WTC11 (cell line): ENCODE measurements around the gene GLYATL3. TPM values are rescaled to one million over a fixed set of nuclear protein-coding genes. Genes with fewer than 3 reads are reported as not detected.
A peak's percentile ranks its signal among the peaks of the same experiment; 100 is the strongest.

ENCODE experiments used
- ATAC-seq: fragments of 200-7000 bp; cut with Tn5 transposase; 2 replicates; pipeline ENCODE4 v1.10.0; 2021; ENCODE audit warnings: mild to moderate bottlenecking, moderate library complexity
- CTCF ChIA-PET: fragments of 300-600 bp; sonication (Branson Sonifier 250); formaldehyde crosslinking; loops from one replicate; lab custom pipeline; 2021; ENCODE audit warnings: antibody characterized with exemption; lab: Charles Lee
- POLR2A ChIA-PET: fragments of 350-600 bp; sonication (Branson Sonifier 250); formaldehyde crosslinking; loops from one replicate; lab custom pipeline; 2021; ENCODE audit warnings: antibody characterized with exemption; lab: Charles Lee
- DNase-seq: peaks from one replicate; pipeline ENCODE4 v3.0.0; 2021; ENCODE audit warnings: low spot score
- H3K27ac Mint-ChIP-seq: 2 replicates; pipeline ENCODE4 v1.8.0; 2021; ENCODE audit warnings: mixed read lengths
- H3K27me3 Mint-ChIP-seq: 2 replicates; pipeline ENCODE4 v1.8.0; 2021; ENCODE audit warnings: low read depth, mild to moderate bottlenecking, moderate library complexity, mixed read lengths
- H3K36me3 Mint-ChIP-seq: 2 replicates; pipeline ENCODE4 v1.8.0; 2021; ENCODE audit warnings: mixed read lengths
- H3K4me1 Mint-ChIP-seq: 2 replicates; pipeline ENCODE4 v1.8.0; 2022; ENCODE audit warnings: mixed read lengths
- H3K4me3 Mint-ChIP-seq: 2 replicates; pipeline ENCODE4 v1.8.0; 2021; ENCODE audit warnings: mild to moderate bottlenecking, moderate library complexity, mixed read lengths
- H3K9me3 Mint-ChIP-seq: 2 replicates; pipeline ENCODE4 v1.8.0; 2021; ENCODE audit warnings: mixed read lengths
- AR ChIP-seq: fragments of 250-450 bp; sonication (Bioruptor Pico); IDR thresholded peaks from 2 replicates; pipeline ENCODE4 v1.9.0; 2021; ENCODE audit warnings: mild to moderate bottlenecking
- ATF1 ChIP-seq: sonication (generic); formaldehyde crosslinking; IDR thresholded peaks from 2 replicates; pipeline ENCODE4 v1.8.1; 2023; ENCODE audit warnings: mild to moderate bottlenecking, moderate library complexity, missing genetic modification reagents
- ETV6 ChIP-seq: sonication (generic); formaldehyde crosslinking; IDR thresholded peaks from 2 replicates; pipeline ENCODE4 v1.8.1; 2022; ENCODE audit warnings: mild to moderate bottlenecking, missing genetic modification reagents
- IRF2 ChIP-seq: sonication (generic); formaldehyde crosslinking; IDR thresholded peaks from 2 replicates; pipeline ENCODE4 v1.8.0; 2022; ENCODE audit warnings: low read depth, missing genetic modification reagents, borderline replicate concordance
- JAZF1 ChIP-seq: fragments of 250-450 bp; sonication (Bioruptor Pico); IDR thresholded peaks from 2 replicates; pipeline ENCODE4 v1.9.0; 2021; ENCODE audit warnings: moderate library complexity, mild to moderate bottlenecking, inconsistent platforms
- MXD4 ChIP-seq: fragments of 250-450 bp; sonication (Bioruptor Pico); IDR thresholded peaks from 2 replicates; pipeline ENCODE4 v1.8.0; 2021; ENCODE audit warnings: mild to moderate bottlenecking, moderate library complexity, borderline replicate concordance
- NR3C1 ChIP-seq: sonication (generic); formaldehyde crosslinking; conservative IDR thresholded peaks from 2 replicates; pipeline ENCODE4 v1.8.1; 2023; ENCODE audit warnings: low read depth, mild to moderate bottlenecking, missing genetic modification reagents
- RELA ChIP-seq: sonication (generic); formaldehyde crosslinking; IDR thresholded peaks from 2 replicates; pipeline ENCODE4 v1.8.1; 2022; ENCODE audit warnings: missing genetic modification reagents, mild to moderate bottlenecking, borderline replicate concordance
- SMAD3 ChIP-seq: sonication (generic); formaldehyde crosslinking; IDR thresholded peaks from 2 replicates; pipeline ENCODE4 v1.8.0; 2022; ENCODE audit warnings: missing genetic modification reagents, mild to moderate bottlenecking, borderline replicate concordance
- STAT6 ChIP-seq: sonication (generic); formaldehyde crosslinking; conservative IDR thresholded peaks from 2 replicates; pipeline ENCODE4 v1.8.1; 2023; ENCODE audit warnings: mild to moderate bottlenecking, low read depth, missing genetic modification reagents, moderate library complexity
- USF2 ChIP-seq: sonication (generic); formaldehyde crosslinking; IDR thresholded peaks from 2 replicates; pipeline ENCODE4 v1.8.1; 2023; ENCODE audit warnings: mild to moderate bottlenecking, missing genetic modification reagents, moderate library complexity
- ZBTB21 ChIP-seq: sonication (generic); formaldehyde crosslinking; IDR thresholded peaks from 2 replicates; pipeline ENCODE4 v1.8.1; 2023; ENCODE audit warnings: mild to moderate bottlenecking, missing genetic modification reagents, borderline replicate concordance
- ZNF281 ChIP-seq: sonication (generic); formaldehyde crosslinking; IDR thresholded peaks from 2 replicates; pipeline ENCODE4 v1.8.0; 2023; ENCODE audit warnings: mild to moderate bottlenecking, missing genetic modification reagents
- ZNF317 ChIP-seq: sonication (generic); formaldehyde crosslinking; IDR thresholded peaks from 2 replicates; pipeline ENCODE4 v1.8.1; 2023; ENCODE audit warnings: low read depth, mild to moderate bottlenecking, moderate library complexity, missing genetic modification reagents, borderline replicate concordance
- ZNF396 ChIP-seq: fragments of 250-450 bp; sonication (Bioruptor Pico); IDR thresholded peaks from 2 replicates; pipeline ENCODE4 v1.8.0; 2021; ENCODE audit warnings: mild to moderate bottlenecking, moderate library complexity, borderline replicate concordance
- total RNA-seq: library from RNA; stranded (reverse); gene quantifications from 3 replicates; pipeline ENCODE4 v1.2.3, GENCODE V29; 2021
- TF ChIP-seq, protein P1 (sequence below): fragments of 200-600 bp; IDR thresholded peaks from 2 replicates; pipeline ENCODE4 v1.8.0; 2022; ENCODE audit warnings: antibody characterized with exemption
- TF ChIP-seq, protein P2 (sequence below): sonication (generic); formaldehyde crosslinking; IDR thresholded peaks from 2 replicates; pipeline ENCODE4 v1.8.1; 2022; ENCODE audit warnings: missing genetic modification reagents, borderline replicate concordance

GLYATL3 gene
- total RNA-seq, 1 experiment from 2014 or later = not detected

GRCh38 chr6:49530141-49530776, 30.5 kb downstream of the GLYATL3 start:
- ATAC-seq (peak; percentile 43; the same call in 1 of the 2 replicates), DNase-seq (no peak)
- TF ChIP-seq IRF2 (CRISPR knock-in tag) (no peak), MXD4 (CRISPR knock-in tag) (no peak), NR3C1 (no peak), ATF1 (CRISPR knock-in tag) (no peak)
- TF ChIP-seq, all 79 proteins: peak for 0
- POLR2A ChIA-PET = no interaction called here
- Mint-ChIP-seq H3K4me1 (peaks cover 11% of the 10 kb centered on the region), H3K27me3 (no peaks in the 10 kb centered on the region), H3K9me3 (peaks cover 6% of the 10 kb centered on the region; the same call in 1 of the 2 replicates), H3K36me3 (no peaks in the 10 kb centered on the region), H3K4me3 (no peak overlapping the region), H3K27ac (no peak overlapping the region)
- CTCF ChIA-PET = interaction anchor here (3.9 kb wide), 1 partner anchor 77 kb away, joined by 33 read pairs; no protein-coding TSS in a partner anchor

DNA sequence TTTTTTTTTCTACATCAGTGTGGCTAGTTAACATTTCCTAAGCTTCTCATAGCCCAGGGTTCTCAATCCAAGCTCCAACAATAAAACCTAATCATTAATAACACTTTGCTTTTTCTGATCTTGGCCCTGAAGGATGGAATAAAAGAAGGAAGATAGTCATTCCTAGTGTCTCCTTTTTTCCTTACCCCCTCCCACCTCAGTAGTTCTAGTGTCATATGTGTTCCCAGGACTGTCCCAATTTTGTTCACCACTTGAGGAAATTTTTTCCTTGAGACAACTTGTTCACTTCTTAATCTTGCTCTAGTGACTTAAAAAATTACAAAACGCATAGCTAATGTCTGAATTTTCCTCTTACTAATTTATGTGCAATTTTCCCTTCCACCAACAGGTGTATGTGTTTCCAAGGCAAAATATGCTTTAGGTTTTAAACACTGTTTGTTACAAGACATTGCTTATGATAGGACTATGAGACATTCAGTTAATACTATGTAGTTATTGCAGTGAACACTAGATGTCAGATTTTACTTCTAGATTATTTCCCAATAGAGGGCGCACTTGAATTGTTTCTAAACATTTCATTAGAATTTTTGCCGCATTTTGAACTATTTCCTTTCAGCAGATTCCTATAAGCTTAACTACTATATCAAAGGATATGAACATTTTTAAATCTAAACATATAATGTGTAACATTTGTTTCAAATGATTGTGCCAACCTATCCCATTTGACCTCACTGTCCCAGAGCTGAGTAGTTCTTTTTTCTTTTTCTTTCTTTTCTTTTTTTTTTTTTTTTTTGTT, 32.2 kb downstream of the GLYATL3 start:
- H3K27me3 Mint-ChIP-seq = no peaks in the 10 kb centered on the region
- H3K9me3 Mint-ChIP-seq = peaks cover 6% of the 10 kb centered on the region; the same call in 1 of the 2 replicates
- DNase-seq (no peak), ATAC-seq (peak; percentile 72)
- H3K4me1 Mint-ChIP-seq = peaks cover 5% of the 10 kb centered on the region
- no peaks in the 10 kb centered on the region for H3K36me3 Mint-ChIP-seq
- H3K27ac Mint-ChIP-seq = no peak overlapping the region
- ChIA-PET POLR2A (interaction anchor here (0.6 to 0.7 kb wide), 2 partner anchors 11 to 278 kb away, joined by 3 to 4 read pairs; no protein-coding TSS in a partner anchor), CTCF (interaction anchor here (0.6 to 3.9 kb wide), 20 partner anchors 10 to 1935 kb away, joined by 3 to 33 read pairs (median 5); partner anchors contain the start of gene C6orf141)
- peak overlapping the region; percentile 32 for H3K4me3 Mint-ChIP-seq
- no peak for TF ChIP-seq ZNF396 (CRISPR knock-in tag)
- TF ChIP-seq SMAD3 (CRISPR knock-in tag) = no peak
- TF ChIP-seq STAT6 (CRISPR knock-in tag) = no peak
- TF ChIP-seq ZNF317 (CRISPR knock-in tag) = no peak
- TF ChIP-seq AR = no peak
- TF ChIP-seq, protein P1, sequence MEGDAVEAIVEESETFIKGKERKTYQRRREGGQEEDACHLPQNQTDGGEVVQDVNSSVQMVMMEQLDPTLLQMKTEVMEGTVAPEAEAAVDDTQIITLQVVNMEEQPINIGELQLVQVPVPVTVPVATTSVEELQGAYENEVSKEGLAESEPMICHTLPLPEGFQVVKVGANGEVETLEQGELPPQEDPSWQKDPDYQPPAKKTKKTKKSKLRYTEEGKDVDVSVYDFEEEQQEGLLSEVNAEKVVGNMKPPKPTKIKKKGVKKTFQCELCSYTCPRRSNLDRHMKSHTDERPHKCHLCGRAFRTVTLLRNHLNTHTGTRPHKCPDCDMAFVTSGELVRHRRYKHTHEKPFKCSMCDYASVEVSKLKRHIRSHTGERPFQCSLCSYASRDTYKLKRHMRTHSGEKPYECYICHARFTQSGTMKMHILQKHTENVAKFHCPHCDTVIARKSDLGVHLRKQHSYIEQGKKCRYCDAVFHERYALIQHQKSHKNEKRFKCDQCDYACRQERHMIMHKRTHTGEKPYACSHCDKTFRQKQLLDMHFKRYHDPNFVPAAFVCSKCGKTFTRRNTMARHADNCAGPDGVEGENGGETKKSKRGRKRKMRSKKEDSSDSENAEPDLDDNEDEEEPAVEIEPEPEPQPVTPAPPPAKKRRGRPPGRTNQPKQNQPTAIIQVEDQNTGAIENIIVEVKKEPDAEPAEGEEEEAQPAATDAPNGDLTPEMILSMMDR = no peak
- TF ChIP-seq, protein P2, sequence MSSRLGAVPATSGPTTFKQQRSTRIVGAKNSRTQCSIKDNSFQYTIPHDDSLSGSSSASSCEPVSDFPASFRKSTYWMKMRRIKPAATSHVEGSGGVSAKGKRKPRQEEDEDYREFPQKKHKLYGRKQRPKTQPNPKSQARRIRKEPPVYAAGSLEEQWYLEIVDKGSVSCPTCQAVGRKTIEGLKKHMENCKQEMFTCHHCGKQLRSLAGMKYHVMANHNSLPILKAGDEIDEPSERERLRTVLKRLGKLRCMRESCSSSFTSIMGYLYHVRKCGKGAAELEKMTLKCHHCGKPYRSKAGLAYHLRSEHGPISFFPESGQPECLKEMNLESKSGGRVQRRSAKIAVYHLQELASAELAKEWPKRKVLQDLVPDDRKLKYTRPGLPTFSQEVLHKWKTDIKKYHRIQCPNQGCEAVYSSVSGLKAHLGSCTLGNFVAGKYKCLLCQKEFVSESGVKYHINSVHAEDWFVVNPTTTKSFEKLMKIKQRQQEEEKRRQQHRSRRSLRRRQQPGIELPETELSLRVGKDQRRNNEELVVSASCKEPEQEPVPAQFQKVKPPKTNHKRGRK (CRISPR knock-in tag) = no peak
- TF ChIP-seq JAZF1 (CRISPR knock-in tag) = no peak
- no peak for TF ChIP-seq ZBTB21 (CRISPR knock-in tag)
- no peak for TF ChIP-seq ETV6 (CRISPR knock-in tag)
- no peak for TF ChIP-seq USF2 (CRISPR knock-in tag)
- TF ChIP-seq NR3C1 = no peak
- no peak for TF ChIP-seq ZNF281 (CRISPR knock-in tag)
- TF ChIP-seq RELA (CRISPR knock-in tag) = no peak
